ENCODE measurements around the gene GHRHR.

The GHRHR gene

GRCh38 chr7:31004393-31004792, 40.6 kb downstream of the GHRHR start:
- no peak for DNase-seq (ENCODE audit: low read depth)

- no peak for DNase-seq (ENCODE audit: low read depth)
Observed at GRCh38 chr7:31006857-31007256, 43.1 kb downstream of the GHRHR start.

GRCh38 chr7:31007634-31008033, 43.9 kb downstream of the GHRHR start:
- DNase-seq (ENCODE audit: low read depth), result no peak

GRCh38 chr7:31014826-31015225, 51.1 kb downstream of the GHRHR start:
- no peak for DNase-seq (ENCODE audit: low read depth)

- no peak for DNase-seq (ENCODE audit: low read depth)
Observed at GRCh38 chr7:31017032-31017675, 53.4 kb downstream of the GHRHR start.

- DNase-seq (ENCODE audit: low read depth), result no peak
Observed at GRCh38 chr7:31017721-31018120, 54.0 kb downstream of the GHRHR start.

GRCh38 chr7:31019509-31019908, 55.8 kb downstream of the GHRHR start:
- no peak for DNase-seq (ENCODE audit: low read depth)

GRCh38 chr7:31020161-31020560, 56.4 kb downstream of the GHRHR start:
- DNase-seq (ENCODE audit: low read depth), result no peak

GRCh38 chr7:31020652-31021051, 56.9 kb downstream of the GHRHR start:
- no peak for DNase-seq (ENCODE audit: low read depth)

- DNase-seq (ENCODE audit: low read depth), result no peak
Observed at GRCh38 chr7:31022117-31022516, 58.4 kb downstream of the GHRHR start.

- DNase-seq (ENCODE audit: low read depth), result no peak
Observed at GRCh38 chr7:31022726-31023125, 59.0 kb downstream of the GHRHR start.

- DNase-seq (ENCODE audit: low read depth), result no peak
Observed at GRCh38 chr7:31023877-31024276, 60.1 kb downstream of the GHRHR start.

- DNase-seq (ENCODE audit: low read depth), result no peak
Observed at GRCh38 chr7:31027161-31027965, 63.6 kb downstream of the GHRHR start.

GRCh38 chr7:31028006-31028405, 64.3 kb downstream of the GHRHR start:
- DNase-seq (ENCODE audit: low read depth), result no peak

GRCh38 chr7:31028417-31028992, 64.8 kb downstream of the GHRHR start:
- no peak for DNase-seq (ENCODE audit: low read depth)

All from fibroblast of the conjunctiva (primary cell).